ENCODE results near the gene RBL2.

RBL2 gene

DNA sequence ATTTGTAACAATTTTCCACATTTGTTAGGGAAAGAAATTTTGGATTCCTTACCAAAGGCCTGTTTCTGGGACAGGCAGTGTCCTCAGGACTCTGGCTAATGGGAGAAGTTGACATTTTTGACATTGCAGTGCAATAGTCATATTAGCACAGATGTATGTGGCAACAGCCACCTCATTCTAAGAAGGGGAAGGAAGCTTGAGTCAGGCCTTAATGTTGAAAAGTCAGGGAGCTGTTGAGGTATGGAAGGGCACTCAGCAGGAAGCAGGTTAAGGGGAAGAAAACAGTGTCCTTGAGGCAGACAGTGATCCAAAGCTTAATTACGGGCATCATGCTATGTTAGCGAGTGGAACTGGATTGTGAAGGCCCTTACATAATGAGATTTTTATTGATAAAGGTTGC, 47.9 kb downstream of the RBL2 start:
- TF ChIP-seq, protein P1, sequence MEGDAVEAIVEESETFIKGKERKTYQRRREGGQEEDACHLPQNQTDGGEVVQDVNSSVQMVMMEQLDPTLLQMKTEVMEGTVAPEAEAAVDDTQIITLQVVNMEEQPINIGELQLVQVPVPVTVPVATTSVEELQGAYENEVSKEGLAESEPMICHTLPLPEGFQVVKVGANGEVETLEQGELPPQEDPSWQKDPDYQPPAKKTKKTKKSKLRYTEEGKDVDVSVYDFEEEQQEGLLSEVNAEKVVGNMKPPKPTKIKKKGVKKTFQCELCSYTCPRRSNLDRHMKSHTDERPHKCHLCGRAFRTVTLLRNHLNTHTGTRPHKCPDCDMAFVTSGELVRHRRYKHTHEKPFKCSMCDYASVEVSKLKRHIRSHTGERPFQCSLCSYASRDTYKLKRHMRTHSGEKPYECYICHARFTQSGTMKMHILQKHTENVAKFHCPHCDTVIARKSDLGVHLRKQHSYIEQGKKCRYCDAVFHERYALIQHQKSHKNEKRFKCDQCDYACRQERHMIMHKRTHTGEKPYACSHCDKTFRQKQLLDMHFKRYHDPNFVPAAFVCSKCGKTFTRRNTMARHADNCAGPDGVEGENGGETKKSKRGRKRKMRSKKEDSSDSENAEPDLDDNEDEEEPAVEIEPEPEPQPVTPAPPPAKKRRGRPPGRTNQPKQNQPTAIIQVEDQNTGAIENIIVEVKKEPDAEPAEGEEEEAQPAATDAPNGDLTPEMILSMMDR (IDR thresholded peaks at IDR 0.05; ENCODE audit: low read depth, low read length) = no peak
- Histone ChIP-seq H3K27me3 (no peaks in the 10 kb centered on the region), H3K36me3 (peaks cover 18% of the 10 kb centered on the region), H3K4me1 (no peaks in the 10 kb centered on the region), H3K9me3 (no peaks in the 10 kb centered on the region), H3K4me3 (ENCODE audit: low read depth, low read length) (no peak overlapping the region)
- DNase-seq = no peak

DNA sequence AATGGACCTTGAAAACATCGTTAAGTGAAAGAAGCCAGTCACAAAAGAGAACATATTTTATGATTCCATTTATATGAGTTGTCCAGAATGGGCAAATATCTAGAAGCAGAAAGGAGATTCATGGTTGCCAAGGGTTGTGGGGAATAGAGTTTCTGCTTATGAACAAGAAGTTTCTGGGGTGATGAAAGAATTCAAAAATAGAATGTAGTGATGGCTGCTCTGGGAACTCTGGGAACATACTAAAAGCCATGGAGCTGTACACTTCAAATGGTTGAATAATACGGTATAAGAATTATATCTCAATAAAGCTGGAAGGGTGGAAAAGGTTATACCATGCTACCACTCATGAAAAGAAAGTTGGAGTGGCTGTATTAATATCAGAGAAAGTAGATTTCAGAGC, 50.3 kb downstream of the RBL2 start:
- TF ChIP-seq, protein P1 (IDR thresholded peaks at IDR 0.05; ENCODE audit: low read depth, low read length) = no peak
- no peak overlapping the region for H3K4me3 ChIP-seq (ENCODE audit: low read depth, low read length)
- no peaks in the 10 kb centered on the region for H3K27me3 ChIP-seq
- no peaks in the 10 kb centered on the region for H3K4me1 ChIP-seq
- peaks cover 15% of the 10 kb centered on the region for H3K36me3 ChIP-seq
- no peaks in the 10 kb centered on the region for H3K9me3 ChIP-seq
- DNase-seq = no peak

DNA sequence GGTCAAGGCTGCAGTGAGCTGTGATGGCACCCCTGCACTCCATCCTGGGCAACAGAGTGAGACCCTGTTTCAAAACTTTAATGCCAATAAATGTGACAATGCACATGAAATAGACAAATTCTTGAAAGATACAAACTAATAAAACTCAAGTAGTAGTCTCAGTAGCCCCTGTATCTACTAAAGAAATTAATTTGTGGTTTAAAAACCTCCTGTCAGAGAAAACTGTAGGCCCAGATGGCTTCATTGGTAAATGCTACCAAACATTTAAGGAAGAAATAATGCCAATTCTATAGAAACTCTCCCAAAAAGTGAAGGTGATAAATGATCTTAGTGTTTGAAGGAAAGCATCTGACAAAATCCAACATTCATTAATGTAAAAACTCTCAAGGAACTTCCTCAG, 52.0 kb downstream of the RBL2 start:
- Histone ChIP-seq H3K4me1 (no peaks in the 10 kb centered on the region), H3K27me3 (no peaks in the 10 kb centered on the region), H3K4me3 (ENCODE audit: low read depth, low read length) (no peak overlapping the region), H3K36me3 (peaks cover 13% of the 10 kb centered on the region), H3K9me3 (no peaks in the 10 kb centered on the region)
- DNase-seq = no peak
- TF ChIP-seq, protein P1 (IDR thresholded peaks at IDR 0.05; ENCODE audit: low read depth, low read length) = no peak

DNA sequence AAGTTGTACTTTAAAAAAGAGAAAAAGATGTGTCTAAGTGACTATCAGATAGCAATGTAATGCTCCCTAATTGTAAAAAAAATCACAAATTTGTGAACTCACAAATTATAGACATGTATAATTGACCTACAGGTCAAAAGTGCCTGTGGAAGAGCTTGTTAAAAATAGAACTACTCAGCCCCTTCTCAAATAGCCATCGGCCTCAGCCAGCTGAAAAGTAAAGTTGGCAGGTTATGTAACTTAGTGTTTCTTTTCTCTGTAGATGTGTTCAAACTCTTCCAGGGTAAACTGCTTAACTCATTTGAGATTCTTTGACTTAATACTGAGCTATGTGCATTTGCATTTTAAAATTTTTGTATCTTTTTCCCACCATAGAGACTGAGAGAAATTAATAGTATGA, 55.5 kb downstream of the RBL2 start:
- H3K4me3 ChIP-seq (ENCODE audit: low read depth, low read length) = no peak overlapping the region
- no peaks in the 10 kb centered on the region for H3K27me3 ChIP-seq
- H3K9me3 ChIP-seq = no peaks in the 10 kb centered on the region
- no peak for DNase-seq
- H3K36me3 ChIP-seq = peaks cover 16% of the 10 kb centered on the region
- TF ChIP-seq, protein P1 (IDR thresholded peaks at IDR 0.05; ENCODE audit: low read depth, low read length) = no peak
- no peaks in the 10 kb centered on the region for H3K4me1 ChIP-seq

DNA sequence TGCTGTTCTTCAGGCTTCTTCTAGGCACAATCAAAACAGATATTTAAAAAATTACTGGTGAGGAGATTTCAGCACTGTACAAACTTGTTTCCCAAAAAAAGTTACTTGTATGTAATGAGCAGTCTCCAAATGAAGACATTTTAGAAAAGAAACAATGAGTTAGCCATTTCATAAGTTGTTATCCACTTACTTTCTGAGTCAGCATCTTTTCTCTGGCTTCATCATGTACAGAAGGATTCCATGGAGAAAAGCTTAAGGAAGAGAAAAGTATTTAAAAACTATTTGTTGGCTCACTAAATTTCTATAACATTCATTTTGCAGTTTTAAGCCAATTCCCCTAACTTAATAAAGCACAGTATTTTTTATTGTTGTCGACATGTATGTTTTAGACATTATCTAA, 58.2 kb downstream of the RBL2 start:
- no peak overlapping the region for H3K4me3 ChIP-seq (ENCODE audit: low read depth, low read length)
- H3K9me3 ChIP-seq = no peaks in the 10 kb centered on the region
- H3K4me1 ChIP-seq = no peaks in the 10 kb centered on the region
- DNase-seq = no peak
- H3K27me3 ChIP-seq = no peaks in the 10 kb centered on the region
- TF ChIP-seq, protein P1 (IDR thresholded peaks at IDR 0.05; ENCODE audit: low read depth, low read length) = no peak
- peaks cover 17% of the 10 kb centered on the region for H3K36me3 ChIP-seq

DNA sequence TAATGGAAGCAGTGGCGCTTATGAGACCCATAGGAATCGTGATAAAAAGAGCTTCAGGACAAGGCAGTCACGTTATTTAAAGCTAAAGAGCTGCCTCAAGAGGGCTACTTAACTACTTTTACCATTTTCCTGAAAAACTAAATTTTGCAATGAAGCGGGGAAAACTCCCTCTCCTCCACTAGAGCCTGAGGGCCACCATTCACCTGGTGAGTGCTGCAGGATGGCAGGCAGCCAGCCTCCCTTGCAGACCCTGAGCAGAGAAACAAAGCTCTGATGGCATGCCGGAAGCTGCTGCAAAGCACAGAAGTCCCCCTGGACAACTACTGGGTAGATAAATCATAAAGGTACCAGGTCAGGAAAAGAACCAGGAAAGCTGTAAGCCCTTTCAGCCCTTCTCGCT, 60.4 kb downstream of the RBL2 start:
- H3K27me3 ChIP-seq = no peaks in the 10 kb centered on the region
- TF ChIP-seq, protein P1 (IDR thresholded peaks at IDR 0.05; ENCODE audit: low read depth, low read length) = no peak
- H3K4me1 ChIP-seq = no peaks in the 10 kb centered on the region
- H3K9me3 ChIP-seq = no peaks in the 10 kb centered on the region
- H3K4me3 ChIP-seq (ENCODE audit: low read depth, low read length) = no peak overlapping the region
- no peak for DNase-seq
- H3K36me3 ChIP-seq = peaks cover 17% of the 10 kb centered on the region
